Gastroesophageal sphincter (tissue), 4 donors: ENCODE measurements around the gene ISM2. TPM values are rescaled to one million over a fixed set of nuclear protein-coding genes. Genes with fewer than 3 reads are reported as not detected.

Experiments used
- ATAC-seq: fragments of 150-250 bp; one replicate; pipeline ENCODE4 v1.9.1; 2016; ENCODE audit warnings: mild to moderate bottlenecking, moderate library complexity
- H3K27ac ChIP-seq, 4 donors: fragments of 200-600 bp; sonication (generic) in 3 of 4; 1 replicate in 3 of 4; 2 replicates in 1 of 4; pipeline ENCODE4 v1.5.1; 2016 to 2019
- H3K27me3 ChIP-seq: fragments of 200-600 bp; sonication (generic); one replicate; pipeline ENCODE4 v1.5.1; 2019
- H3K36me3 ChIP-seq, 2 donors: fragments of 200-600 bp; sonication (generic); one replicate each; pipeline ENCODE4 v1.5.1; 2019; ENCODE audit warnings: control low read depth in 1 of 2
- H3K4me1 ChIP-seq, 3 donors: fragments of 200-600 bp; sonication (generic); 1 replicate in 2 of 3; 2 replicates in 1 of 3; pipeline ENCODE4 v1.5.1; 2016 to 2019; ENCODE audit warnings: control low read depth in 2 of 3
- H3K4me3 ChIP-seq, 2 donors: fragments of 200-600 bp; sonication (generic); one replicate each; pipeline ENCODE4 v1.5.1; 2019; ENCODE audit warnings: mild to moderate bottlenecking in 1 of 2, moderate library complexity in 1 of 2
- H3K9me3 ChIP-seq, 3 donors: fragments of 200-600 bp; sonication (generic); one replicate each; pipeline ENCODE4 v1.5.1; 2017 to 2019; ENCODE audit warnings: control low read depth in 2 of 3
- CTCF ChIP-seq, 4 experiments: fragments of 200-600 bp in 2 of 4; fragments of 450-650 bp in 2 of 4; sonication (generic) in 1 of 4; IDR thresholded peaks; one replicate each; pipeline ENCODE4 v1.5.1; 2017 to 2019; ENCODE audit warnings: antibody characterized with exemption in 4 of 4, mild to moderate bottlenecking in 2 of 4, moderate library complexity in 2 of 4
- EP300 ChIP-seq: sonication (generic); formaldehyde crosslinking; IDR thresholded peaks from one replicate; pipeline ENCODE4 v1.6.1; 2017; ENCODE audit warnings: antibody characterized with exemption, mild to moderate bottlenecking
- POLR2A ChIP-seq, 2 donors: fragments of 450-650 bp; IDR thresholded peaks; one replicate each; pipeline ENCODE4 v1.6.1; 2017; ENCODE audit warnings: antibody characterized with exemption in 2 of 2, mild to moderate bottlenecking in 2 of 2, moderate library complexity in 1 of 2
- POLR2AphosphoS5 ChIP-seq: sonication (generic); formaldehyde crosslinking; IDR thresholded peaks from one replicate; pipeline ENCODE4 v1.6.1; 2017; ENCODE audit warnings: antibody characterized with exemption
- WGBS, 2 donors: methylation state at CpG; one replicate each; pipeline ENCODE4 v1.1.5; 2018; ENCODE audit warnings: low coverage in 1 of 2; 5-methylcytosine and 5-hydroxymethylcytosine counted together
- small RNA-seq, 4 donors: library from RNA; depleted of rRNA; stranded (forward); fragments of <200 nt; gene quantifications; one replicate each; pipeline ENCODE3, GENCODE V24; 2016
- total RNA-seq, 4 donors: library from RNA; depleted of rRNA; stranded (reverse); fragments of >200 nt; gene quantifications; one replicate each; pipeline ENCODE4 v1.1.0, GENCODE V29; 2016

The ISM2 gene
- total RNA-seq, 4 donors from 2014 or later: 0.31 TPM; not detected in 3

- Histone ChIP-seq H3K36me3 (peaks cover 11 to 96% of the 10 kb centered on the region in 2 donors), H3K27me3 (no peaks in the 10 kb centered on the region), H3K27ac (no peak overlapping the region), H3K4me3 (no peak overlapping the region), H3K4me1 (no peaks in the 10 kb centered on the region), H3K9me3 (no peaks in the 10 kb centered on the region)
- WGBS, 2 donors: 82 to 92% methylated on average over 3 to 4 of the region's 4 CpGs
- no peak for ATAC-seq
- no peak for TF ChIP-seq POLR2A (IDR thresholded peaks at IDR 0.05)
Measured at GRCh38 chr14:77439861-77440260, 58.8 kb downstream of the ISM2 start.

DNA sequence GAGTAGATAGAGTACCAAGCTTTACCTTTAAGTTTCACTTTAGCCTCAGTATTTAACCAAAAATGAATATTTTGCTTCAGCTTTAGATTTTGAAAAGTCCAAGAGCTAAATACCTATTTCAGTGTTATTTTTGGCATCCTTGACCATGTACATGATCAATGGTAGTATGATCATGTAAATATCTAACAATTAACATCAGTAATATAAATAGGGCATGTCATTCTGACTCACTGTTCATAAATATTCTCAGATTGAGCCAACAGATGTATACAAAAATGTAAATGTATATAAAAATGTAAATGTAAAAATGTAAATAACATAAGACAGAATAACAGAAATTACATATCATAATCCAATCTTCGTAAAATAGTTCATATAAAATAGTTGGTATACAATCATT lies 60.0 kb downstream of the ISM2 start:
- no peak for ATAC-seq
- no peaks in the 10 kb centered on the region for H3K27me3 ChIP-seq
- no peak for TF ChIP-seq POLR2A (IDR thresholded peaks at IDR 0.05)
- TF ChIP-seq CTCF (IDR thresholded peaks at IDR 0.05): no peak
- H3K4me3 ChIP-seq: no peak overlapping the region
- H3K9me3 ChIP-seq: no peaks in the 10 kb centered on the region
- H3K4me1 ChIP-seq: no peaks in the 10 kb centered on the region
- peaks cover 11 to 96% of the 10 kb centered on the region in 2 donors for H3K36me3 ChIP-seq
- WGBS, 2 donors: 95 to 100% methylated on average over 1 of the region's 1 CpG
- H3K27ac ChIP-seq: no peak overlapping the region

DNA sequence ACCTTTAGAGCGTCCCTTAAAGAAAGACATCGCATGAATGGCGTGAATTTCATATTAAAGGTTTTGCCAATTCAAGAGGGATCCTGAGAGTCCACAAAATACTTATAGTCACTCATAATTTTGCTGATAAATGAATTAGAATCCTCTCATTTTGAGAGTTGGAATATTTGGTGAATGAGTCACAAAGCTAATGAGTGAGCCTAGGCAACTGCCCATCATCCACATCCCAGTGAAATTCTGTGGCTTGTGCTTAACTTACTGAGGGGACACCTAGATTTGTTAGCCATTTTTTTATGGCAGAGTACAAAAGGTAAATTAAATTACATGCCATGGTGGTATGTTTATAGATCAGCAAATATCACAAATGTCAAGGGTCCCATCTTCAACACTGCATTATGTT lies 62.6 kb downstream of the ISM2 start:
- Histone ChIP-seq H3K4me3 (no peak overlapping the region), H3K27me3 (no peaks in the 10 kb centered on the region), H3K36me3 (peaks cover 4 to 96% of the 10 kb centered on the region in 2 donors), H3K9me3 (no peaks in the 10 kb centered on the region), H3K4me1 (no peaks in the 10 kb centered on the region), H3K27ac (no peak overlapping the region)
- TF ChIP-seq CTCF (IDR thresholded peaks at IDR 0.05) (no peak), EP300 (no peak), POLR2AphosphoS5 (no peak), POLR2A (IDR thresholded peaks at IDR 0.05) (no peak)
- WGBS, 2 donors: 90 to 100% methylated on average over 3 of the region's 3 CpGs
- no peak for ATAC-seq

DNA sequence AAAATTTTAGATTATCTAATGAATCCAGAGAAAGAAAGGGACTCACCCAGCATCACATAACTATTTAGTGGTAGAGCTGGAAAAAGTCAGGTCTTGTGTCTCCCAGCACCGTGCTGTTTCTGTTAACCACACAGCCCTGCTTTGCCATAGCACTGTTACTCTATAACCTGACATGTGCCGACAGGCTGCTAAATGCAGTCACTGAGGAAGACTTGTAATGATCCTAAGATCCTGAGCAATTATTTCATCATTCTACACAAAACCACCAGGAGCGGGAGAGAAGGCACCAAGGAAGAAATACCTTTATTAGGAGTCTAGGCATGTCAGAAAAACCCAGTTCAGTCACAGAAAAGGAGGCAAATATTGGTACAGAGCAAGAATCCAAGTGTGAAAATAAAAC lies 72.2 kb downstream of the ISM2 start:
- TF ChIP-seq POLR2A (IDR thresholded peaks at IDR 0.05) (no peak), POLR2AphosphoS5 (no peak), CTCF (IDR thresholded peaks at IDR 0.05) (no peak), EP300 (no peak)
- 83% methylated on average over 2 to 3 of the region's 3 CpGs for WGBS, 2 donors
- H3K36me3 ChIP-seq: peaks cover 4 to 100% of the 10 kb centered on the region in 2 donors
- no peaks in the 10 kb centered on the region for H3K27me3 ChIP-seq
- no peak overlapping the region for H3K27ac ChIP-seq
- ATAC-seq: no peak
- H3K4me3 ChIP-seq: no peak overlapping the region
- H3K9me3 ChIP-seq: no peaks in the 10 kb centered on the region
- H3K4me1 ChIP-seq: no peaks in the 10 kb centered on the region

DNA sequence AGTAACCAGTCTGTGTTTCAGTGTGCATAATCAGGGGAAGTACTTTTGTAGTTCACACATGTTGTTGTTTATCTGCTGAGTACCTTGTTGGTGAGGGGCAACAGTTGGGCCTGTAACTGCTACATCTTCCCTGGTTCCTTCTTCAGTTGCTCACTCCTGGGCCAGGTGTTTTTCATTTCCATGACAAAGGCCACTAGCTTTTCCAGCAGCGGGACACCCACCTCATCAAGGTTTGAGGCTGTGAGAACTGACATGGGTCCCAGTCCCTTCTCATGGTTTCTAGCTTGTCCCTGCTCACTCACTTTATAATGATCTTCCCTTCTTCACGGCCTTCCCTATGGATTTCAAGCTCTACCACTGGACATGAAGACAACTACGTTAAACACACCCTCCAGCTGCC lies 73.8 kb downstream of the ISM2 start:
- no peak for TF ChIP-seq POLR2AphosphoS5
- no peak for TF ChIP-seq POLR2A (IDR thresholded peaks at IDR 0.05)
- TF ChIP-seq CTCF (IDR thresholded peaks at IDR 0.05): no peak
- TF ChIP-seq EP300: no peak
- Histone ChIP-seq H3K4me3 (no peak overlapping the region), H3K4me1 (no peaks in the 10 kb centered on the region), H3K36me3 (peaks cover 4 to 92% of the 10 kb centered on the region in 2 donors), H3K9me3 (peaks cover 0 to 12% (median 0%) of the 10 kb centered on the region in 3 donors), H3K27me3 (no peaks in the 10 kb centered on the region), H3K27ac (no peak overlapping the region)
- no peak for ATAC-seq
- WGBS, 2 donors: 80% methylated on average over 3 of the region's 3 CpGs; no CpG with 5 or more reads in 1 of the 2 donors

Small RNA genes within 50 kb of the gene (small RNA-seq; reads per million reads assigned to genes)
- gene RF00404: 0 reads per million in 4 donors
- gene RN7SL587P: 0 reads per million in 4 donors

Other genes with a start within 250 kb of the ISM2 start
- gene NGB, start 227.6 kb downstream of the ISM2 start, total RNA-seq: 1 to 10 TPM in 2 of 4 donors, under 1 TPM in 1, not detected in 1; 0.27 to 2.0 (median 1.2) TPM
- gene POMT2, start 177.9 kb downstream of the ISM2 start, total RNA-seq: 10 to 100 TPM in 3 of 4 donors, 1 to 10 TPM in 1; 8.1 to 20.9 (median 14.4) TPM
- gene GSTZ1, start 177.8 kb downstream of the ISM2 start, total RNA-seq: 10 to 100 TPM in 2 of 4 donors, 1 to 10 TPM in 2; 6.3 to 15.4 (median 12.5) TPM
- gene TMED8, start 121.7 kb downstream of the ISM2 start, total RNA-seq: 10 to 100 TPM; 16.6 to 21.4 (median 20.7) TPM
- gene SAMD15, start 121.4 kb downstream of the ISM2 start, total RNA-seq: 1 to 10 TPM in 2 of 4 donors, under 1 TPM in 1, not detected in 1; 0.20 to 1.5 (median 1.4) TPM
- gene NOXRED1, start 75.3 kb downstream of the ISM2 start, total RNA-seq: not detected
- 10 to 100 TPM; 18.6 to 31.8 (median 21.5) TPM for gene VIPAS39, start 41.2 kb downstream of the ISM2 start, total RNA-seq
- gene AHSA1, start 40.7 kb downstream of the ISM2 start, total RNA-seq: 100 to 1,000 TPM; 115 to 166 (median 129) TPM
- gene SPTLC2, start 117.8 kb upstream of the ISM2 start, total RNA-seq: 10 to 100 TPM; 13.2 to 35.2 (median 20.5) TPM
- 10 to 100 TPM in 3 of 4 donors, 1 to 10 TPM in 1; 9.7 to 12.7 (median 11.3) TPM for gene ALKBH1, start 209.2 kb upstream of the ISM2 start, total RNA-seq
- gene SLIRP, start 209.3 kb upstream of the ISM2 start, total RNA-seq: 100 to 1,000 TPM in 3 of 4 donors, 10 to 100 TPM in 1; 88.9 to 383 (median 202) TPM